T47D (cell line): ENCODE measurements around the gene HMGN3.

Source experiments
- DNase-seq, 2 experiments: peaks; one replicate each; pipeline versions ENCODE4 v3.0.0 to v3.0.0-alpha.2; 2011 to 2012; ENCODE audit warnings: low read depth in 1 of 2, low spot score in 1 of 2
- JUND ChIP-seq: IDR thresholded peaks from 2 replicates; pipeline ENCODE4 v1.6.1; 2012; ENCODE audit warnings: low read depth
- in situ Hi-C: cut with HindIII; loops from 2 replicates; pipeline ENCODE4 v1.10.0; 2016; ENCODE audit warnings: low sequenced_read_pairs, low pct_unique_long_range_greater_than_20kb

HMGN3 gene

DNA sequence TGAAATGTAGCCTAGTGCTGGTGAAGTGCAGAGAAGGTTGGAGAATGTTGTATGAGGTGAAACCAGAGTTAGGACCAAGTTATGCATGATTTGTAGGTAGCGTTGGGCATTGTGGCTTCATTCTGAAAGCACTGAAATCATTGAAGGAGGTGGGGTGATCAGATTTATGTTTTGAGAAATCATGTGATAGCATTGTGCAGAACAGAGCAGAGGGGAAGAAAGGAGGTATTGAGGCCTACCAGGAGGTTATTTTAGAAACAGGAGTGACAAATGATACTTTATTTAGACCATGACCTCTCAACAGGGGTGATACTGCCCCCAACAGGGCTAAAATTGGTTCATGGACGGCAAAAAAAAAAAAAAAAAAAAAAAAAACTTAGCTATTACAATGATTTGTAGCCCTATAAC is 15.6 kb upstream of the HMGN3 start:
- in situ Hi-C loops, result no loop called here
- DNase-seq, result no peak
- TF ChIP-seq JUND, result no peak

- in situ Hi-C loops, result no loop called here
- TF ChIP-seq JUND, result no peak
- no peak for DNase-seq
Observed at GRCh38 chr6:79249136-79249535, 14.7 kb upstream of the HMGN3 start.

DNA sequence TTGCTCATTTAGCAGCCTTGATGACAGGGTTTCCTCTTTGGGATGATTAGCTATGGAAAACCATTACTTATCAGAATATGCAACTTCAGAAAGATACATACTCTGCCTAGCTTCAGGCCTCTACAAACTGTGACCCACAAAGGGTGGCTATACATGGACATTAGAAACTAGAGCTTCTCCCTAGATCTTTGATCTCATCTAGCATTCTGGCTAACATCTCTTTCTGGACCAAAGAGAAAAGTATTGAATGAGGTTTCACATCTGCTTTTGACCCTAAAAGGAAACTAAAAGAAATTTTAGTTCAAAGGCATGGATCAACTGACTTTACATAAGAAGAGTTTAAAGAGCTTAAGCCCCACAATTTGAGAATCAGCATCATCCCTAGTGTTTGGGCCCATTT is 12.4 kb upstream of the HMGN3 start:
- TF ChIP-seq JUND, result no peak
- no peak for DNase-seq
- in situ Hi-C loops, result no loop called here

DNA sequence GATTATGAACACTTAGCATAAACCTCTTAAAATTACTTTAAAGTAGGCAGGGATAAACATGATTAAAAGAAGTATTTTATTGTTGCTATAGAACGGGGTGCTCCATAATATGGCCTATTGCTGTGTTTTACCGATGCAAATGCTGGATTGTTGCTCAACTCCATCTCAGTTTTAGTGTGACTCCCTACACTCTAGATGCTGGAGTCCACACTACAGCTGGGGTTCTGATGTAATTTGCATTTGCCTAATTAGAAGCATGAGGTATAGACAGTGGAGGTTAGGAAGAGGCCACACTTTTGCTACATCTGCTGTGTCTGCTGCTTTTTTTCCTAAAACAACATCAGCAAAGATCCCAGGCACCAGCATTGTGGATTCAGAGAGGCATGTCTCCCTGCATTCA is 6.7 kb upstream of the HMGN3 start:
- no peak for TF ChIP-seq JUND
- in situ Hi-C loops, result no loop called here
- DNase-seq, result no peak

GRCh38 chr6:79240509-79240908 is 6.0 kb upstream of the HMGN3 start:
- in situ Hi-C loops, result no loop called here

DNA sequence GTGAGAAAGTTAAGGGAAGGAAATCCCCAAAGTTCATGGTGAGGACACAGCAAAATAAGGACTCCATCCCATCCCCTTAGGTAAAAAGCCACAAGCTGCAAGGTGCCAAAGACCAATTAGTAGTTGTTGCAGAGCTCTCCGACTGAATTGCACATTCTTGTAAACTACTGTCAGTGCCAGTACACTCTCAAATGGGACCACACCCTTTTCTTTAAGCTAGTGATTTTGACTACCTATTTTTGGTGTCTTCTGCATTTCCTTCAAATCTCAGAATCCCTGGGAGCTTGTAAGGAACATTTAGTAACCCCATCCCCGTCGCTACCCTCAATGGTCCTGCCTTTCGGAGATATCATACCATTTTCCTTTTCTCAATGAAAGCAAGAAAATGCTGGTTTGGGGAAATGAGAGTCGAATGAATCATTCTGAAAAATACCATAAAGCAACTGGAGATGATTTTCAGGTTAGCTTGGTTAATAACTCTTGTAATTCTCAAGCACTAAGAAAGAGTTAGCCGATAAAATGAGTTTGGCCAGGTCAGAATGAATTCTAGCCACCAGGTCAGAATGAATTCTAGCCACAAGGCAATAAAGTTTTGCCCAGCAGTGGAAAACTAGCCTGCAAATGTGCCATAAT is 5.2 kb upstream of the HMGN3 start:
- TF ChIP-seq JUND, result no peak
- no peak for DNase-seq
- in situ Hi-C loops, result no loop called here

More at GRCh38 chr6:79240509-79240908, 6.0 kb upstream of the HMGN3 start:
- no peak for TF ChIP-seq JUND
- DNase-seq, result no peak

GRCh38 chr6:79238919-79239318 is 4.4 kb upstream of the HMGN3 start:
- no peak for DNase-seq
- no peak for TF ChIP-seq JUND
- in situ Hi-C loops, result no loop called here

GRCh38 chr6:79236711-79237110 is 2.2 kb upstream of the HMGN3 start:
- DNase-seq, result no peak
- no peak for TF ChIP-seq JUND
- in situ Hi-C loops, result no loop called here

GRCh38 chr6:79233611-79234149 is 802 bp downstream of the HMGN3 start:
- in situ Hi-C loops, result no loop called here
- peak; percentile 44 to 90 for DNase-seq

DNA sequence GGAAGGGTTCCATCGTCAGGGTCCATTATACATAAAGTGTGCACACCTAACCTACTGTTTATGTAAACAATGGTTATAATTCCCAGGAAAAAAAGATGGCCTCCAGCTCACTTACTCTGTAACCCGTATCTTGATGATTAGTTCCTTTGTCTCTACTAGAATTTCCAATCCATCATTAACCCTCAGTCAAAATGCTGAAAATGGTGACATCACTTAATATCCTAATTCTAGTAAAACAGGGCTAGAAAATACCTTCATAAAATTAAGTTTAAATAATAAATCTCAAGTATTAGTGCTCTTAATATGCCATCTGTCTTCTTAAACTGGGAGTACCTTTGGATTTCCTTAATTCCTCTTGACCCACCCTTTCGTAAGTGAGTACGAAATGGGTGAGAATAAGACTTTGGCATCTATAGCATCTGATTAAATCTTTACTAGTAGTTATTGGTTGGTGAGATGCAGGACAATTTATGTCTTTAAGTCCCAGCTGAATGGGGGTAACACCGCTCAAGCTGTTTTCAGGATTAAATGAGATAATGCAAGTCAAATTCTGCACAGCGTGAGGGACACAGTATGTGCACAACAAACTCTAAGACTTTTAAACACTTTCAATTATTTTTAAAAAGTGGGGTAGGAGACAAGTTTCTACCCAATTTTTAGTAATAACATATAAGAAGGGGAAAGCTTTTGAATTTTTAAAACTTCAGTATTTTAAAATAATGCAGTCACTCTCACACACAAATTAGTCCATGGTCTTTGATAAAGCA is 1.6 kb downstream of the HMGN3 start:
- no peak for DNase-seq
- in situ Hi-C loops, result no loop called here
- no peak for TF ChIP-seq JUND

More at GRCh38 chr6:79233611-79234149, 802 bp downstream of the HMGN3 start:
- TF ChIP-seq JUND, result no peak

DNA sequence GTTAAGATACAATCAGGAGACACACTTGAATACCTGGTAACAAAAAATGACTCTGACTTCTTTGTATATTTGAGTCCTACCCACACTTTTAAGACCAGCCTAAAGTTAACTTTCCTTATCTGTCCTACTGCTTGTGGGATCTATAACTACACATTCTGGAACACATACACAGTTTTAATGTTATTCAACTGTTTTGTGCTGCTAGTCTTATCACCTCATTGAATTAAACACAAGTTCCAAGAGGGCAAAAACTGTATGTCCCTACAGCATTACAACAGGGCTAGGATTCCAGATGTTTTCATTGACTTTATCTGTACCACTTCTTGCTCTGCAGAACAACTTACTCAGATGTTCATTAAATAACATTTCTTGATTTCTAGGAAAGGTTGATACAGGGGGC is 2.8 kb downstream of the HMGN3 start:
- in situ Hi-C loops, result no loop called here
- TF ChIP-seq JUND, result no peak
- no peak for DNase-seq

DNA sequence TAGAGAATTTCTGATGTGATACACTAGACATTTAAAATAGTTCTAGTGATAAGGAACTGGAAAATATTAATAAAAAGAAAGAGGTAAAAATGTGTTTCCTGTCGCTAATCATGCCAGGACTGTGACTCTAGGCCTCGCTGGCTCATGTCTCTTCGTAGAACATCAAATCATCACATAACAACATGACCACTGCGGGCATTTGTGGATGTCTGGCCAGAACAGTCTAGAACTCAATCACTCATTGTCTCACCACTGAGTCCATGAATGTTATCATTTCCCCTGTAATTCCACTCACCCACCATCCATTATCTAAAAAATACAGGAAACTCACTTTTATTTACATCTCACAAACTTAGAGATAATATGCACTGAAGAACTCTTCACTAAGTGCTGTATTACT is 3.4 kb downstream of the HMGN3 start:
- in situ Hi-C loops, result no loop called here
- DNase-seq, result no peak

GRCh38 chr6:79230149-79230548 is 4.3 kb downstream of the HMGN3 start:
- peak in 1 of 2 experiments; percentile 7 for DNase-seq
- TF ChIP-seq JUND, result no peak
- in situ Hi-C loops, result no loop called here

More for the DNA sequence above, 3.4 kb downstream of the HMGN3 start:
- TF ChIP-seq JUND, result no peak
